ENCODE measurements around the gene SLIT3.

GRCh38 chr5:168848569-168848968 is 452.4 kb downstream of the SLIT3 start:
- no peak for TF ChIP-seq CHD2 (IDR thresholded peaks at IDR 0.05; ENCODE audit: low read length, partially characterized antibody)
- TF ChIP-seq CTCF (IDR thresholded peaks at IDR 0.05), result no peak
- TF ChIP-seq REST (IDR thresholded peaks at IDR 0.05; ENCODE audit: low read depth, low read length), result no peak
- no peak for TF ChIP-seq TAF1 (IDR thresholded peaks at IDR 0.05; ENCODE audit: borderline replicate concordance, low read depth, low read length)
- TF ChIP-seq POLR2AphosphoS5 (IDR thresholded peaks at IDR 0.05; ENCODE audit: low read depth, low read length), result no peak
- TF ChIP-seq RCOR1 (IDR thresholded peaks at IDR 0.05; ENCODE audit: low read length), result no peak
- TF ChIP-seq GATA2 (CRISPR knock-in tag; IDR thresholded peaks at IDR 0.05), result no peak
- TF ChIP-seq, protein P1, sequence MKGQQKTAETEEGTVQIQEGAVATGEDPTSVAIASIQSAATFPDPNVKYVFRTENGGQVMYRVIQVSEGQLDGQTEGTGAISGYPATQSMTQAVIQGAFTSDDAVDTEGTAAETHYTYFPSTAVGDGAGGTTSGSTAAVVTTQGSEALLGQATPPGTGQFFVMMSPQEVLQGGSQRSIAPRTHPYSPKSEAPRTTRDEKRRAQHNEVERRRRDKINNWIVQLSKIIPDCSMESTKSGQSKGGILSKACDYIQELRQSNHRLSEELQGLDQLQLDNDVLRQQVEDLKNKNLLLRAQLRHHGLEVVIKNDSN (IDR thresholded peaks at IDR 0.05; ENCODE audit: borderline replicate concordance, low read depth), result no peak
- no peak for TF ChIP-seq TCF12 (IDR thresholded peaks at IDR 0.05)
- no peak for TF ChIP-seq MEF2A (IDR thresholded peaks at IDR 0.05; ENCODE audit: borderline replicate concordance, low read depth)
- no peak for TF ChIP-seq EP300 (IDR thresholded peaks at IDR 0.05; ENCODE audit: borderline replicate concordance in 1 of 2, low read depth in 1 of 2, low read length in 1 of 2)
- no peak for TF ChIP-seq FOSL2 (IDR thresholded peaks at IDR 0.05; ENCODE audit: borderline replicate concordance, low read depth)
- no peak for TF ChIP-seq FOXJ3 (CRISPR knock-in tag; IDR thresholded peaks at IDR 0.05)

Data from SK-N-SH (cell line).